Left ventricle myocardium inferior (tissue), 1 donor: ENCODE data around the gene SNX30. TPM values are rescaled to one million over a fixed set of nuclear protein-coding genes. Genes with fewer than 3 reads are reported as not detected.

ENCODE experiments used
- DNase-seq: peaks from one replicate; pipeline ENCODE4 v3.0.0-alpha.2; 2020
- H3K27ac ChIP-seq: fragments of 200-600 bp; replicated peaks from 2 replicates; pipeline ENCODE4 v1.8.0; 2021
- H3K27me3 ChIP-seq: fragments of 200-600 bp; 2 replicates; pipeline ENCODE4 v1.8.0; 2021; ENCODE audit warnings: low read depth
- H3K36me3 ChIP-seq: fragments of 200-600 bp; 2 replicates; pipeline ENCODE4 v1.8.0; 2021
- H3K4me1 ChIP-seq: fragments of 200-600 bp; 2 replicates; pipeline ENCODE4 v1.8.0; 2021
- H3K4me3 ChIP-seq: fragments of 200-600 bp; 2 replicates; pipeline ENCODE4 v1.8.0; 2021; ENCODE audit warnings: mild to moderate bottlenecking, moderate library complexity
- H3K9me3 ChIP-seq: fragments of 200-600 bp; replicated peaks from 2 replicates; pipeline ENCODE4 v1.8.0; 2021
- intact Hi-C: fragments of 100-400 bp; cut with micrococcal nuclease; formaldehyde crosslinking; loops from one replicate; pipeline ENCODE4 v1.11.0; 2022
- total RNA-seq: library from RNA; stranded (reverse); fragmentation: NEBNext Ultra II Directional; extraction: Animal tissue kit (Norgen Biotek cat#: 25700); gene quantifications from one replicate; pipeline ENCODE4 v1.2.1, GENCODE V29; 2021
- TF ChIP-seq, protein P1 (sequence below): fragments of 200-600 bp; IDR thresholded peaks from 2 replicates; pipeline ENCODE4 v1.8.0; 2021; ENCODE audit warnings: antibody characterized with exemption, mild to moderate bottlenecking, borderline replicate concordance
- donor health status: DM: no; HTN: yes; CAD: no; lungs with severe emphysema.

The SNX30 gene
- total RNA-seq, 1 donor from 2014 or later: 3.2 TPM

DNA sequence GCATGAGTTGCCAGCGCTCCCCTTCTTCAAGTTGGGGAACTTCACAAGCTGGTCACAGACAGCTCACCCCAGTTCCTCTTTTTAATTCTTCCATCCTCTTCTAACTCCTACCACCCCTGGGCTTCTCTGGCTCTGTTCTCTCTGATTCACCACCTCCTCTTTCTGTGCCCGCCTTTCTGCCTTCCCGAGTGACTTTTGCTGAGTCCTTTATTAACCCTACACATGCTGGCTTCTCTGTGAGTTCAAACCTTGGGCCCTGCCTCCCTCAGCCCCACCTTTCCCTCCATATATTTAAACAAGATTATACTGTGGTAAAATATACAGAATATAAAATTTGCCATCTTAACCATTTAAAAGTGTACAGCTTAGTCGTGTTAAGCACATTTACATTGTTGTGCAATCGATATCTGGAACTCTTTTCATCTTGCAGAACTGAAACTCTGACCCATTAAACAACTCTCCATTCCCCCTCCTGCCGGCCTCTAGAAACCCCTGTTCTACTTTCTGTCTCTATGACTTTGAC lies 108.1 kb downstream of the SNX30 start:
- DNase-seq: no peak
- no peaks in the 10 kb centered on the region for H3K9me3 ChIP-seq
- H3K36me3 ChIP-seq: no peaks in the 10 kb centered on the region
- no peaks in the 10 kb centered on the region for H3K27me3 ChIP-seq
- H3K4me3 ChIP-seq: no peak overlapping the region
- TF ChIP-seq, protein P1, sequence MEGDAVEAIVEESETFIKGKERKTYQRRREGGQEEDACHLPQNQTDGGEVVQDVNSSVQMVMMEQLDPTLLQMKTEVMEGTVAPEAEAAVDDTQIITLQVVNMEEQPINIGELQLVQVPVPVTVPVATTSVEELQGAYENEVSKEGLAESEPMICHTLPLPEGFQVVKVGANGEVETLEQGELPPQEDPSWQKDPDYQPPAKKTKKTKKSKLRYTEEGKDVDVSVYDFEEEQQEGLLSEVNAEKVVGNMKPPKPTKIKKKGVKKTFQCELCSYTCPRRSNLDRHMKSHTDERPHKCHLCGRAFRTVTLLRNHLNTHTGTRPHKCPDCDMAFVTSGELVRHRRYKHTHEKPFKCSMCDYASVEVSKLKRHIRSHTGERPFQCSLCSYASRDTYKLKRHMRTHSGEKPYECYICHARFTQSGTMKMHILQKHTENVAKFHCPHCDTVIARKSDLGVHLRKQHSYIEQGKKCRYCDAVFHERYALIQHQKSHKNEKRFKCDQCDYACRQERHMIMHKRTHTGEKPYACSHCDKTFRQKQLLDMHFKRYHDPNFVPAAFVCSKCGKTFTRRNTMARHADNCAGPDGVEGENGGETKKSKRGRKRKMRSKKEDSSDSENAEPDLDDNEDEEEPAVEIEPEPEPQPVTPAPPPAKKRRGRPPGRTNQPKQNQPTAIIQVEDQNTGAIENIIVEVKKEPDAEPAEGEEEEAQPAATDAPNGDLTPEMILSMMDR: no peak
- no peak overlapping the region for H3K27ac ChIP-seq
- peaks cover 19% of the 10 kb centered on the region for H3K4me1 ChIP-seq
- intact Hi-C loops: no loop called here

DNA sequence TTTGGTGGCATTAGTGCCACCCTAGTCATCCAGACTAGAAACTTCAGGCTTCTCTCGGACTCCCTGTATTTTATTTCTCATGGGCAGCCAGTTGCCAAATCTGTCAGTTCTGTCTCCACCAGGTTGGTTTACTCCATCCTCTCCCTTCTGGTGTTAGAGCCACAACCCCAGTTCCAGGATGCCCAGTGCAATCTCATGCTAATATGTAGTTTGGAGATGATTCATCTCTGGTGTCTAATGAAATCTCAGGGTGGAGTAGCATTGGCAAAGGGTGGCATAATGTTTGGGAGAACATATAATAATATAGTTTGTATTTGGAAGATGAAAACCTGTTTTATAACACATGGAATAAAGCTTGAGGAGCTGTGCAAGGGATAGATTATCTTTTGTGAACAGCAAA lies 109.9 kb downstream of the SNX30 start:
- DNase-seq: no peak
- H3K4me1 ChIP-seq: peaks cover 19% of the 10 kb centered on the region
- H3K36me3 ChIP-seq: peaks cover 4% of the 10 kb centered on the region
- H3K27ac ChIP-seq: no peak overlapping the region
- H3K27me3 ChIP-seq: no peaks in the 10 kb centered on the region
- intact Hi-C loops: no loop called here
- TF ChIP-seq, protein P1: no peak
- H3K4me3 ChIP-seq: no peak overlapping the region
- no peaks in the 10 kb centered on the region for H3K9me3 ChIP-seq

DNA sequence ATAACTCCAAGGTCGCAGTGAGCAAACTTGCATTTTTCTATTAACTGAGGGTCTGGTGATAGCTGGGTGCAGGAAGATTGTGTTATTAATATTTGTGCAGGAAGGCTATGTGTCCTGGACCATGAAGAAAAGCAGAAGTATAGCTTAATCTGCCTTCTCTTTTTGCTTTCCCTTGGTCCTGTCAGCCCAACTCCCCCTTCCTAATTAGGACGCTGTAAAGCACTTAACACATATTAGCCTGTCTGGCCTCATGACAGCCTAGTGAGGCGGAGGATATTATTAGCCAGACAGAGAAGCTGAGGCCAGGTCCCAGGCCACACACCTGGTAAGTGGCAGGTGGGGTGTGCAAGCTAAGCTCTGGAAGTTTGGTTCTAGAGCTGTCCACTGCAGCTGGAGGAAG lies 110.6 kb downstream of the SNX30 start:
- no peak overlapping the region for H3K4me3 ChIP-seq
- peaks cover 19% of the 10 kb centered on the region for H3K4me1 ChIP-seq
- H3K27ac ChIP-seq: peak overlapping the region; percentile 53
- H3K36me3 ChIP-seq: peaks cover 7% of the 10 kb centered on the region
- TF ChIP-seq, protein P1: no peak
- no peaks in the 10 kb centered on the region for H3K9me3 ChIP-seq
- H3K27me3 ChIP-seq: no peaks in the 10 kb centered on the region
- intact Hi-C loops: no loop called here
- no peak for DNase-seq

- Histone ChIP-seq H3K4me3 (no peak overlapping the region), H3K4me1 (peaks cover 19% of the 10 kb centered on the region)
- TF ChIP-seq, protein P1: no peak
Observed at GRCh38 chr9:112861638-112862555, 111.3 kb downstream of the SNX30 start.

DNA sequence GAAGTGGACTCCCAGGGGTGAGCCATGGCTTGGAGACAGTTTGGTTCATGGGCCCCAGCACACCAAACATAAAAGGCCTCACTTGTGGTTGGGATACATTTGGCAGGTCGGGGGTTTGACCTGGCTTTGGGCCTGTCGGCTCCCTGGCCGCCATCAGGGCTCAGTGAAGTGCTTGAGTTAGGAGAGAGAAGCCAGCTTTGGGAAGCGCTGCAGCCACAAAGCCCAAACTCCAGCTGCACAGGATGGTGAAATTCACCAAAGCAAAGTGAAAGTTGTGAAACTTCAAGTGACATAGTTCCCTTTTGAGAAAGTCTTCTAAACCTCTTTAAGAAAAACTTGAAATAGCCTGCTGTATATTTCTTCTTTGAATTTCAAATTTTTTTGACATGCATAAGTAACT lies 112.7 kb downstream of the SNX30 start:
- Histone ChIP-seq H3K36me3 (peaks cover 10% of the 10 kb centered on the region), H3K9me3 (no peaks in the 10 kb centered on the region), H3K27me3 (no peaks in the 10 kb centered on the region), H3K4me1 (peaks cover 19% of the 10 kb centered on the region), H3K4me3 (no peak overlapping the region), H3K27ac (peak overlapping the region; percentile 45)
- TF ChIP-seq, protein P1: no peak
- intact Hi-C loops: no loop called here
- DNase-seq: peak; percentile 29

More at GRCh38 chr9:112861638-112862555, 111.3 kb downstream of the SNX30 start:
- Histone ChIP-seq H3K27me3 (no peaks in the 10 kb centered on the region), H3K27ac (peak overlapping the region; percentile 53), H3K9me3 (no peaks in the 10 kb centered on the region), H3K36me3 (peaks cover 10% of the 10 kb centered on the region)
- DNase-seq: peak; percentile 27
- intact Hi-C loops: no loop called here
